ENCODE data around the gene PTGS2.

The PTGS2 gene

GRCh38 chr1:186680245-186681061, at the start of gene PTGS2:
TSS of gene PTGS2 (minus strand) at chr1:186680423. CDS start at chr1:186680290, 133 bp downstream.
- DNase-seq = peak; percentile 0

GRCh38 chr1:186722711-186723309, 42.6 kb upstream of the PTGS2 start:
- no peak for DNase-seq

- DNase-seq = no peak
These were observed 37.1 kb upstream of the PTGS2 start for GRCh38 chr1:186717286-186717685.

GRCh38 chr1:186715887-186716809, 35.9 kb upstream of the PTGS2 start:
- DNase-seq = no peak

GRCh38 chr1:186710696-186711095, 30.5 kb upstream of the PTGS2 start:
- no peak for DNase-seq

DNA sequence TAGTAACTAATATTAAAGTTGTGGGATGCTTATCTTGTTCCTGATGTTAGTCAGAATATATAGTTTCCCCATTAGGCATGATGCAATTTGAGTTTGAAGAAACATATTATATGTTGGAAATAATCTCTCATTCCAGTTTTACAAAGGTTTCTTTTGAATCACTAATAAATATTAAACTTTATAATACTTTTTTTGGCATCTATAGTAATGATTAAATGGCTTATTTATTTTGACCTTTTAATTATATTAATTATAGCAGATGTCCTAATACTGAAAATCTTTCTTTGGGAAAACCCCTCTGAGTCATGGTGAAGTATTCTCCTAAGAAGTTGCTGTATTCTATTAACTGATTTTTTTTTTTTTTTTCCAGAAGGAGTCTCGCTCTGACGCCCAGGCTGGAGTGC, 28.5 kb upstream of the PTGS2 start:
- no peak for DNase-seq

GRCh38 chr1:186703209-186703766, 23.1 kb upstream of the PTGS2 start:
- DNase-seq = no peak

DNA sequence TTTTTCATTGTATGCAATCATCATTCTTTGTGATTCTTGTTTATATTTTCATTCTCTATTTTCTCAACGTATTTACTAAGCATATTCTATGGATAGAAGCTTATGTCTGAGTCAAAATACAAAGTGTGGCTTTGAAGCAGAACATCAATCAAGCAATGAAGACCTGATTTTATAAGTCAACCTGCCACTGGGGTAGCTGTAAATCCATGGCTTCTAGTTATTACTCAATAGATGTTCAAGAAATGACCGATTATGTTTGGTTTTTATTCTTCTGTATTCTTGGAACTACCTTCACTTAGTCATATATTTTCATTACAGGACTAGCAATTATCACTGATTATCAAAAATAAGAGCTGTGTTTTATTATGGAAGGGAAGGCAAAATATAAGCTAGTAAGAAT, 20.5 kb upstream of the PTGS2 start:
- DNase-seq = no peak

- no peak for DNase-seq
These were observed 19.3 kb upstream of the PTGS2 start for GRCh38 chr1:186699519-186699918.

DNA sequence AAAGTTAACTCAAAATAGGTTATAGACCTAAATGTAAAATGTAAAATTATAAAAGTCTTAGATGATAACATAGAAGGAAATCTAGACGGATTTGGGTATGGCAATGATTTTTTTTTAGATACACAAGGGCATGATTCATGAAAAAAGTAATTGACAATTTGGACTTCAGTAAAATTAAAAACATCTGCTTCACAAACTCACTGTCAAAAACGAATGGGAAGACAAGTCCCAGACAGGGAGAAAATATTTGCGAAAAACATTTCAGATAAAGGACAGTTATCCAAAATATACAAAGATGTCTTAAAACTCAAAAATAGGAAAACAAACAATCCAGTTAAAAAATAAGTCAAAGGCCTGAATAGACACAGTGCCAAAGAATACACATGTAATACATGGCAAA, 9.7 kb upstream of the PTGS2 start:
- DNase-seq = no peak

DNA sequence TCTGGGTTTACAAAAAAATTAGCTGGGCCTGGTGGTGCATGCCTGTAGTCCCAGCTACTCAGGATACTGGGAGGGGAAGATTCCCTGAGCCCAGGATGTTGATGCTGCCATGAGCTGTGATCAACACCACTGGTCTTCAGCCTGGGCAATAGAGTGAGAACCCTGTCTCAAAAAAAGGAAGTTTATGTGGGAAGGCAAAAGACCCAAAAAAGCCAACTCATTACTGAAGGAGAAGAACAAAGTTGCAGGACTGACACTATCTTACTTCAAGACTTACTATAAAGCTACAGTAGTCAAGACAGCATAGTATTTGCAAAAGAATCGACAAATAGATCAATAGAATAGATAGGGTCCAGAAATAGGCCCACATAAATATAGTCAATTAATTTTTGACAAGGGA, 9.2 kb upstream of the PTGS2 start:
- DNase-seq = no peak

DNA sequence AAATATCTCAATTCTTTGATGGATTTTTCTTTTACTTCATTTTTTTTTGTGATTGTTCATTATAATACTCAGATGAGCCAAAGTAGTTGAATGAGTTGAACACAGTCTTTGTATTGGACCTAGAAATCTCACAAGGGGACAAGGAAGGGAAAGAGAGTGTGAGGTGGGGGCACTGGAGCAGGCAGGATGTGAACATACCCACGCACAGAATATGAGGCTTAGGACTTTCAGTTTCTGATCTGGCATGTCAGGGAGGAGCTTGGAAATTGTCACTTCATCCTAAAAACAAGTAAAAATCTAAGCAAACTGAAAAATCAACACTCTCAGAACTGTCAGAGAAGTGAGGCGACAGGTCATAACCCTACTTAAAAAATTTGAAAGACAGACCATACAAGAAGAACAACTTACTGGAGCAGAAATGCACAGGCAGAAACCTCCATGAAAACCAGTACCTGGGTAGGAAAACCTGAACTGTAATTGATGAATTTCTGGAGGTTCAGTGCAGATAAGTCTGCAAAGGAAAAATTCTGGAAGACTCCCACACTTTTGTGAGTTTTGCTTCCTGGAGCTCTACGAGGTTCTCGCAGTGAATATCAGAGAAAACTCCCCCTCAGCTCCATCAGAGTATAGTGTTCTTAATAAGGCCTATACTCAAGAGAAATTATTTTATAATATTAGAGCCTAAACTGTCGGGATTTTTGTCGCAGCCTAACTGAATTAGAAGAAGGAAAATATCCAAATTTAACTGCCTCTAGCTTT, 3.6 kb upstream of the PTGS2 start:
- DNase-seq = no peak

GRCh38 chr1:186682736-186683135, 2.5 kb upstream of the PTGS2 start:
- DNase-seq = no peak

DNA sequence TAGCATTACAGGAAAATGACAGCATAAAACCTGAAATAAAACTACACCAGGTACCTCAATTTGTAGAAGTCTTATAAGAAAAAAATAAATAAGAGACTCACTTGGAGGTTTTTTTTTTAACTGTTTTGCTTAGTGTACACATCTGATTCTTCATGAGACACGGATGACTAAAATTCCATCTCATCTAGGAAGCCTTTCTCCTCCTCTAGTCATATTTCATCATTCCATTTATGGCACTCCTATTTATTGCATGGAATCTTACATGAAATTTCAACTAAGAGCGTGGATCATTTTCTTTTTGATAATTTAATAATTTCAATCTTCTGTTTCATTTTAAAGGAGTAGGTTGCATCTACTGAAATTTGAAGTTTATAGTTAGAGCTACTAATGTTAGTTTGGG, 1.6 kb upstream of the PTGS2 start:
- no peak for DNase-seq

DNA sequence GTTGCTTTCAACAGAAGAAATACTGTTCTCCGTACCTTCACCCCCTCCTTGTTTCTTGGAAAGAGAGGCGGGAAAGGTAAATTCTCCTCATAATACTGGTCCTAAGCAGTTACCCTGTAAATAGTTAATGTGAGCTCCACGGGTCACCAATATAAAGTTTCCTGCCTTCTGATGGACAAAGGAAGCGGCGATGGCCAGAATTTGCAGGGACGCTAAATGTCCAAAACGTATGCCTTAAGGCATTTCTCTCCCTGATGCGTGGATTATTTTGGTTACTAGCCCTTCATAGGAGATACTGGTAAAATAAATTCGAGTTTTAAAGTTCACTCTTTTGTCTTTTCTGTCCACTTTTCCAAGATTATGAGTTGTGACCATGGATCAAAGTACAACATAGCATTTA, 898 bp upstream of the PTGS2 start:
- no peak for DNase-seq

DNA sequence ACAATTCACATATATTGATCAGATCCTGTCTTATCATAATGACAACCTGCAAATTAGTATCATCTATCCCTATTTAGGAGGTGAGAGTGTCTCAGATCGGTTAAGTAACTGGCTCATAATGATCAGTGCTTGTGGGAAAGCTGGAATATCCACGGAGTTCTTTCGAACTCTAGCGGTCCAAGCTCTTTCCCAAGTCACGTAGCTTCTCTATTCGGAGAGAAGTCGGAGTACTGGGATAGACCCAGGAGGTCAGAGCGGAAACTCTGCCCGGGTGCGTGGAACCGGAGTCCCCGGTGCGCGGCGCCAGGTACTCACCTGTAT, 339 bp downstream of the PTGS2 start:
- no peak for DNase-seq

DNA sequence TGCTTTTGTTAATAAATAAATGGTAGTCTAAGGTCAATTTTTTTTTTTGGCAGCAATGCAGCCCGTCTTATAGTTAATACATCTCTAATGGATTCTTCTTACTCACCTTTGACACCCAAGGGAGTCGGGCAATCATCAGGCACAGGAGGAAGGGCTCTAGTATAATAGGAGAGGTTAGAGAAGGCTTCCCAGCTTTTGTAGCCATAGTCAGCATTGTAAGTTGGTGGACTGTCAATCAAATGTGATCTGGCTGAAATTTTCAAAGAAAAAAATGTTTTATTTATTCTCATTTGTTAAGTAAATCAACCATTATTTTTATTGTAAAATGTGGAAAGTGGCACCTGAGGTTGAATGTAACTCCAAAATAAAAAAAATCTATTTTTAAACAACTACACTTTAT, 2.1 kb downstream of the PTGS2 start:
- DNase-seq = no peak

DNA sequence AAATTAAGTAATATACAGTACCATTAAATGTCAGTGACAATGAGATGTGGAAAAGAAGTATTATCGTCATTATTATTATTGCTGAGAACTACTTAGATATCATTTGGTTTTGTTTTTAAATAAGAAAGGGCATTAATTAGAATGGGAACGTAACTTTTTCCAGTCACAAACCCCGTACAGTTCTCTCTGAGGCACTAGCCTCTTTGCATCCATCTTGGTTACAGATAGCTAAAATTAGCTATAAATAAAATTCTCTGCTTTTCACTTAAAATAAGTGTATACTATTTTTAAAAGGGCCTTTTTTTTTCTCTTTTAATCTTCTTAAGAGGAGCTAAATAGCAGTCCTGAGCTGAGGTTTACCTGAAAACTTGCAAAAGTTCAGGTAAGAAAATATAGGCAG, 7.6 kb downstream of the PTGS2 start:
- DNase-seq = no peak

GRCh38 chr1:186672131-186672530, 8.1 kb downstream of the PTGS2 start:
- DNase-seq = no peak

DNA sequence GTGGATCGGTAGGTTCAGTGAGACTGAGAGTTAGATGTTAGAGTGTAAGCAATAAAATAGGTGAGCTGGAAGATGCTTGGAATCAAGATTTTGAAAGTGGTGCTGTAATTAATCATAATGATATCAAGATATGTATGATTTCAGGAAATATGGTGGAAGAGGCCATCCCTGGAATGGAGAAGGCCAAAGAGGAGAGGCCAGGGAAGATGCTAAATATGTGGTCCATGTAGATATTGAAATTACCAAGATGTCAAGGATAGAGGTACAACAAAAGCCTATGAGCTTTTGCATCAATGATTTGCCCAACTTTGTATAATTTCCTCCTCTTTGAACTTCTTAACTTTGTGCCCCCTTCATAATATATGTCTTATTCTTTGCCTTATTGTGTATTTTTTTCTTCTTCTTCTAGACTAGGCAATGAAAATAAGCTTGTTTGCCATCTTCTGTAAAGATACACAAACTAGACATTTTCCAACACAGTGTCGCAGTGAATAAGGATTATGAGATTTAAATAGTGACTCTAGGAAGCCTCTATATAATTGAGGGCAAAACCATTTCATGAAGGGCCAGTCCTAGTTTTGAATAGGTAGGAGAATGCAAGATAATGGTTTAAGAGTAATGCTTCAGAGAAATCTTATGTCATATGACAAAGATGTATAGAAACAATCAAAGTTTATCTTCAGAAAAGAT, 8.9 kb downstream of the PTGS2 start:
- no peak for DNase-seq

DNA sequence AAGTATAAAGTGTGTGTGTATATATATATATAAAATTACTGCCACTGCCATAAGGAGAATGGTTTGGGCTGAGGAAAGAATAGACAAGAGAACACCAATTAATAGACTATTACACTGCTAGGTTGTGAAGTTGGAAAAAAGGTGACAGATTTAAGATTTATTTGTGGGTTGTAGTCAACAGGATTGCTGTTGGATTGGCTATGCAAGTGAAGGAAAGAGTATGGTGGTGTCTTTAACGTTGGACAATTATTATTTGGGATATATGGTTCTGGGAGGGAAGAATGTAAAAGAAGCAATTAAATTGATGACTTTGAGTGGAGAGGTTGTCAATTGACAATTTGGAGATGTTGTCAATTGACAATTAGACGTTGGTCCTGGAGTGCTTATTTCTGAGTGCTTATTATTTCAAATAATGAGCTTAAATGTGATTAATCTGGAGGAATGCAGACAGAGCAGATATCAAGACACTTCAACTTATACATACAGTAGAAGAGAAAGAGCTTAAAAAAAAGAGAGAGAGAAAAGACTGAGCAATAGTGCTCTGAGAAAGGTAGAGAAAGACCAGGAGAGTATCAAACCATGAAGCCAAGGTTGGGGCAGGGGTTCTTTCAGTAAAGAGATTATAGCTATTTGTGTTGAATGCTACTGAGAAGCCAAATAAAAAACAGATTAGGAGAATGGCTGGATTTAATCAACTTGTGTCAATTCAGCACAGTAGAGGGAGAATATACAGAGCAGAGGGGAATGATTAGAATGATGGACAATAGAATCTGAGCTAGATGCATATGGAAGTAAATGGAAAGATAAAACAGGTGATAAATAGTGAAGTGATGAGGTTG, 9.7 kb downstream of the PTGS2 start:
- no peak for DNase-seq
